MM.1S (cell line): ENCODE measurements around the gene SNTB2.
A peak's percentile ranks its signal among the peaks of the same experiment; 100 is the strongest.

Experiments
- DNase-seq: peaks from one replicate; pipeline ENCODE4 v3.0.0-alpha.2; 2015
- H2AFZ ChIP-seq: fragments of 300-600 bp; sonication (generic); 2 replicates; pipeline ENCODE4 v1.6.0; 2016; ENCODE audit warnings: antibody characterized with exemption, low read length
- H3F3A ChIP-seq: fragments of 300-600 bp; sonication (generic); 2 replicates; pipeline ENCODE4 v1.6.1; 2016; ENCODE audit warnings: mild to moderate bottlenecking, antibody characterized with exemption, low read length, moderate library complexity, mixed read lengths; ENCODE audit not compliant: insufficient read depth
- H3K27ac ChIP-seq: fragments of 300-600 bp; sonication (generic); 2 replicates; pipeline ENCODE4 v1.5.1; 2016; ENCODE audit warnings: mild to moderate bottlenecking, low read length
- H3K27me3 ChIP-seq: fragments of 300-600 bp; sonication (generic); replicated peaks from 2 replicates; pipeline ENCODE4 v1.6.0; 2016; ENCODE audit warnings: low read length; ENCODE audit not compliant: insufficient read depth
- H3K36me3 ChIP-seq: fragments of 300-600 bp; sonication (generic); replicated peaks from 2 replicates; pipeline ENCODE4 v1.6.1; 2016; ENCODE audit warnings: mild to moderate bottlenecking, low read length, mixed read lengths; ENCODE audit not compliant: insufficient read depth
- H3K4me1 ChIP-seq: fragments of 300-600 bp; sonication (generic); 2 replicates; pipeline ENCODE4 v1.6.1; 2016; ENCODE audit warnings: low read length, mixed read lengths
- H3K4me2 ChIP-seq: fragments of 300-600 bp; sonication (generic); 2 replicates; pipeline ENCODE4 v1.6.0; 2016; ENCODE audit warnings: low read depth, low read length
- H3K4me3 ChIP-seq: fragments of 300-600 bp; sonication (generic); 2 replicates; pipeline ENCODE4 v1.5.1; 2016; ENCODE audit warnings: low read length, mixed read lengths
- H3K79me2 ChIP-seq: fragments of 300-600 bp; sonication (generic); 2 replicates; pipeline ENCODE4 v1.6.1; 2016; ENCODE audit warnings: mixed run types, low read length, mixed read lengths
- H3K9ac ChIP-seq: fragments of 300-600 bp; sonication (generic); 2 replicates; pipeline ENCODE4 v1.6.1; 2016; ENCODE audit warnings: low read length, mixed read lengths
- H3K9me2 ChIP-seq: fragments of 300-600 bp; sonication (generic); replicated peaks from 2 replicates; pipeline ENCODE4 v1.6.1; 2016; ENCODE audit warnings: mild to moderate bottlenecking, low read length, mixed read lengths; ENCODE audit not compliant: insufficient read depth
- H3K9me3 ChIP-seq: fragments of 300-600 bp; sonication (generic); replicated peaks from 2 replicates; pipeline ENCODE4 v1.6.1; 2016; ENCODE audit warnings: mild to moderate bottlenecking, low read length, mixed read lengths; ENCODE audit not compliant: insufficient read depth
- H4K20me1 ChIP-seq: fragments of 300-600 bp; sonication (generic); 2 replicates; pipeline ENCODE4 v1.6.1; 2016; ENCODE audit warnings: mild to moderate bottlenecking, low read length, moderate library complexity, mixed read lengths; ENCODE audit not compliant: insufficient read depth
- CTCF ChIP-seq: fragments of 300-600 bp; sonication (generic); IDR thresholded peaks from 2 replicates; pipeline ENCODE4 v1.5.1; 2016; ENCODE audit warnings: antibody characterized with exemption, low read length, mixed read lengths
- EZH2 ChIP-seq: fragments of 300-600 bp; sonication (generic); optimal IDR thresholded peaks from 2 replicates; pipeline ENCODE3; 2017; ENCODE audit warnings: low read depth, mild to moderate bottlenecking, antibody characterized with exemption, low read length, mixed read lengths
- EZH2phosphoT487 ChIP-seq: fragments of 300-600 bp; sonication (generic); IDR thresholded peaks from 2 replicates; pipeline ENCODE4 v1.6.1; 2018; ENCODE audit warnings: antibody characterized with exemption, low read length

SNTB2 gene

GRCh38 chr16:69201787-69202186 is 14.8 kb downstream of the SNTB2 start:
- H3K4me2 ChIP-seq: no peak overlapping the region
- H3K9me2 ChIP-seq: no peaks in the 10 kb centered on the region

GRCh38 chr16:69204172-69204571 is 17.2 kb downstream of the SNTB2 start:
- Histone ChIP-seq H3K79me2 (peaks cover 12% of the 10 kb centered on the region), H3K27ac (peak overlapping the region; percentile 66; the same call in 1 of the 2 replicates), H3K36me3 (no peaks in the 10 kb centered on the region), H3K9me3 (no peaks in the 10 kb centered on the region), H3K4me2 (peak overlapping the region; percentile 49; the same call in 1 of the 2 replicates), H4K20me1 (no peaks in the 10 kb centered on the region), H3K9me2 (no peaks in the 10 kb centered on the region), H3K27me3 (no peaks in the 10 kb centered on the region), H3K4me1 (peaks cover 17% of the 10 kb centered on the region), H2AFZ (no peak overlapping the region), H3K9ac (no peak overlapping the region), H3K4me3 (no peak overlapping the region), H3F3A (peaks cover 12% of the 10 kb centered on the region)
- TF ChIP-seq EZH2: no peak
- no peak for TF ChIP-seq CTCF
- no peak for TF ChIP-seq EZH2phosphoT487
- DNase-seq: no peak

More at GRCh38 chr16:69201787-69202186, 14.8 kb downstream of the SNTB2 start:
- no peaks in the 10 kb centered on the region for H4K20me1 ChIP-seq
- no peak overlapping the region for H3K4me3 ChIP-seq
- peaks cover 17% of the 10 kb centered on the region for H3K4me1 ChIP-seq
- H3K27ac ChIP-seq: no peak overlapping the region
- no peak for DNase-seq
- peaks cover 27% of the 10 kb centered on the region for H3K79me2 ChIP-seq
- no peaks in the 10 kb centered on the region for H3K9me3 ChIP-seq
- no peak overlapping the region for H3K9ac ChIP-seq
- TF ChIP-seq CTCF: no peak
- no peak for TF ChIP-seq EZH2
- TF ChIP-seq EZH2phosphoT487: no peak
- H2AFZ ChIP-seq: no peak overlapping the region
- no peaks in the 10 kb centered on the region for H3K36me3 ChIP-seq
- H3K27me3 ChIP-seq: no peaks in the 10 kb centered on the region
- H3F3A ChIP-seq: peaks cover 12% of the 10 kb centered on the region

- DNase-seq: no peak
- no peak overlapping the region for H2AFZ ChIP-seq
- H4K20me1 ChIP-seq: no peaks in the 10 kb centered on the region
- no peaks in the 10 kb centered on the region for H3K27me3 ChIP-seq
- no peak overlapping the region for H3K4me3 ChIP-seq
- no peaks in the 10 kb centered on the region for H3K9me3 ChIP-seq
- peaks cover 4% of the 10 kb centered on the region for H3F3A ChIP-seq
- peaks cover 13% of the 10 kb centered on the region for H3K79me2 ChIP-seq
- H3K27ac ChIP-seq: no peak overlapping the region
- TF ChIP-seq EZH2 (no peak), EZH2phosphoT487 (no peak), CTCF (no peak)
- no peaks in the 10 kb centered on the region for H3K9me2 ChIP-seq
- H3K9ac ChIP-seq: no peak overlapping the region
- no peak overlapping the region for H3K4me2 ChIP-seq
- peaks cover 8% of the 10 kb centered on the region for H3K4me1 ChIP-seq
- no peaks in the 10 kb centered on the region for H3K36me3 ChIP-seq
Observed at GRCh38 chr16:69209735-69210134, 22.8 kb downstream of the SNTB2 start.
